H9 (cell line): ENCODE results near the gene UBA5. TPM values are rescaled to one million over a fixed set of nuclear protein-coding genes. Genes with fewer than 3 reads are reported as not detected.

Experiments used
- DNase-seq: peaks from one replicate; pipeline ENCODE4 v3.0.0-alpha.2; 2017
- H2AFZ ChIP-seq: one replicate; pipeline ENCODE4 v1.6.1; 2013; ENCODE audit warnings: mild to moderate bottlenecking, low read length, control low read depth, moderate library complexity
- H2AK5ac ChIP-seq: 2 replicates; pipeline ENCODE4 v1.6.1; 2013; ENCODE audit warnings: low read length, control low read depth, mixed read lengths; ENCODE audit not compliant: insufficient read length
- H2BK120ac ChIP-seq: one replicate; pipeline ENCODE4 v1.6.1; 2013; ENCODE audit warnings: low read depth, mild to moderate bottlenecking, low read length, control low read depth, inconsistent platforms; ENCODE audit not compliant: poor library complexity, severe bottlenecking
- H2BK12ac ChIP-seq: 2 replicates; pipeline ENCODE4 v1.6.1; 2013; ENCODE audit warnings: low read length, control low read depth, mixed read lengths, low read depth; ENCODE audit not compliant: insufficient read length
- H2BK15ac ChIP-seq: 2 replicates; pipeline ENCODE4 v1.6.1; 2013; ENCODE audit warnings: low read depth, low read length, control low read depth
- H2BK20ac ChIP-seq: one replicate; pipeline ENCODE4 v1.6.1; 2013; ENCODE audit warnings: low read depth, mild to moderate bottlenecking, low read length, control low read depth, inconsistent platforms; ENCODE audit not compliant: poor library complexity, severe bottlenecking
- H2BK5ac ChIP-seq: 2 replicates; pipeline ENCODE4 v1.6.1; 2013; ENCODE audit warnings: low read length, control low read depth, mixed read lengths; ENCODE audit not compliant: insufficient read length
- H3K14ac ChIP-seq: 2 replicates; pipeline ENCODE4 v1.6.1; 2013; ENCODE audit warnings: low read length, control low read depth; ENCODE audit not compliant: insufficient read depth
- H3K18ac ChIP-seq: 2 replicates; pipeline ENCODE4 v1.6.1; 2013; ENCODE audit warnings: low read depth, mild to moderate bottlenecking, mixed read lengths, low read length, control low read depth; ENCODE audit not compliant: insufficient read length
- H3K23ac ChIP-seq: 2 replicates; pipeline ENCODE4 v1.6.1; 2013; ENCODE audit warnings: low read length, control low read depth, mixed read lengths, low read depth; ENCODE audit not compliant: insufficient read length
- H3K23me2 ChIP-seq: 2 replicates; pipeline ENCODE4 v1.6.1; 2013; ENCODE audit warnings: low read depth, mild to moderate bottlenecking, mixed read lengths, low read length, control low read depth; ENCODE audit not compliant: insufficient read length, poor library complexity, severe bottlenecking
- H3K27ac ChIP-seq: 2 replicates; pipeline ENCODE4 v1.5.1; 2013; ENCODE audit warnings: low read length, control low read depth, mixed read lengths, low read depth; ENCODE audit not compliant: insufficient read length
- H3K27me3 ChIP-seq: 2 replicates; pipeline ENCODE4 v1.6.1; 2013; ENCODE audit warnings: low read length, control low read depth, inconsistent platforms; ENCODE audit not compliant: insufficient read depth
- H3K4ac ChIP-seq: 2 replicates; pipeline ENCODE4 v1.6.1; 2013; ENCODE audit warnings: low read depth, mild to moderate bottlenecking, control low read depth, inconsistent platforms, low read length, moderate library complexity
- H3K4me1 ChIP-seq: 2 replicates; pipeline ENCODE4 v1.6.1; 2013; ENCODE audit warnings: low read length, control low read depth, inconsistent platforms; ENCODE audit not compliant: insufficient read depth
- H3K4me2 ChIP-seq: 2 replicates; pipeline ENCODE4 v1.6.1; 2013; ENCODE audit warnings: low read length, control low read depth, mixed read lengths; ENCODE audit not compliant: insufficient read length, insufficient read depth
- H3K56ac ChIP-seq: 2 replicates; pipeline ENCODE4 v1.6.1; 2013; ENCODE audit warnings: low read depth, mild to moderate bottlenecking, mixed read lengths, low read length, control low read depth; ENCODE audit not compliant: insufficient read length
- H3K79me1 ChIP-seq: 2 replicates; pipeline ENCODE4 v1.6.1; 2013; ENCODE audit warnings: low read depth, mild to moderate bottlenecking, moderate library complexity, low read length, control low read depth, inconsistent platforms; ENCODE audit not compliant: insufficient read depth, poor library complexity, severe bottlenecking
- H3K79me2 ChIP-seq: 2 replicates; pipeline ENCODE4 v1.6.1; 2013; ENCODE audit warnings: low read length, control low read depth, inconsistent platforms; ENCODE audit not compliant: insufficient read depth
- H3K9ac ChIP-seq: 2 replicates; pipeline ENCODE4 v1.6.1; 2013; ENCODE audit warnings: low read length, control low read depth, mixed read lengths; ENCODE audit not compliant: insufficient read length; ENCODE audit errors: extremely low read depth
- H3K9me3 ChIP-seq: one replicate; pipeline ENCODE4 v1.6.1; 2013; ENCODE audit warnings: low read depth, low read length, inconsistent platforms; ENCODE audit not compliant: control insufficient read depth
- H3T11ph ChIP-seq: one replicate; pipeline ENCODE4 v1.6.1; 2013; ENCODE audit warnings: mild to moderate bottlenecking, low read length, control low read depth, inconsistent platforms
- H4K20me1 ChIP-seq: one replicate; pipeline ENCODE4 v1.6.1; 2013; ENCODE audit not compliant: control insufficient read depth, insufficient read length, insufficient read depth
- H4K5ac ChIP-seq: 2 replicates; pipeline ENCODE4 v1.6.1; 2013; ENCODE audit warnings: low read depth, mild to moderate bottlenecking, mixed read lengths, low read length, control low read depth; ENCODE audit not compliant: insufficient read length
- H4K8ac ChIP-seq: replicated peaks from 2 replicates; pipeline ENCODE4 v1.6.1; 2013; ENCODE audit warnings: low read length, control low read depth, mixed read lengths, low read depth; ENCODE audit not compliant: insufficient read length
- H4K91ac ChIP-seq: 2 replicates; pipeline ENCODE4 v1.6.1; 2013; ENCODE audit warnings: low read depth, mild to moderate bottlenecking, moderate library complexity, mixed read lengths, low read length, control low read depth; ENCODE audit not compliant: insufficient read length
- H3K27ac Mint-ChIP-seq, 3 experiments: 2 replicates in 2 of 3; 3 replicates in 1 of 3; pipeline ENCODE4 v1.8.0; 2020 to 2021; ENCODE audit warnings: mixed read lengths in 3 of 3, mild to moderate bottlenecking in 1 of 3, moderate library complexity in 1 of 3
- H3K27me3 Mint-ChIP-seq: 2 replicates; pipeline ENCODE4 v1.8.0; 2021; ENCODE audit warnings: low read depth, mild to moderate bottlenecking, moderate library complexity, mixed read lengths
- H3K36me3 Mint-ChIP-seq, 3 experiments: 2 replicates in 2 of 3; 3 replicates in 1 of 3; pipeline ENCODE4 v1.8.0; 2020 to 2021; ENCODE audit warnings: low read depth in 3 of 3, mixed read lengths in 3 of 3; ENCODE audit not compliant: insufficient read depth in 1 of 3
- H3K4me1 Mint-ChIP-seq, 2 experiments: 2 replicates each; pipeline ENCODE4 v1.8.0; 2020; ENCODE audit warnings: mixed read lengths in 2 of 2
- H3K4me3 Mint-ChIP-seq, 2 experiments: 2 replicates in 1 of 2; 3 replicates in 1 of 2; pipeline ENCODE4 v1.8.0; 2020 to 2021; ENCODE audit warnings: mild to moderate bottlenecking in 2 of 2, mixed read lengths in 2 of 2, moderate library complexity in 1 of 2
- H3K9me3 Mint-ChIP-seq, 2 experiments: 2 replicates in 1 of 2; 3 replicates in 1 of 2; pipeline ENCODE4 v1.8.0; 2020; ENCODE audit warnings: mild to moderate bottlenecking in 2 of 2, mixed read lengths in 2 of 2, moderate library complexity in 1 of 2
- CTCF ChIP-seq: fragments of 200-600 bp; sonication (generic); conservative IDR thresholded peaks from 3 replicates; pipeline ENCODE4 v1.8.0; 2021; ENCODE audit warnings: antibody characterized with exemption, mild to moderate bottlenecking
- WGBS: extraction: QIAGEN DNeasy Blood & Tissue Kit; methylation state at CpG from one replicate; pipeline ENCODE4 v1.1.7; 2013; ENCODE audit warnings: missing lambda C conversion rate, low lambda C conversion rate, mixed read lengths; ENCODE audit not compliant: insufficient read length; ENCODE audit errors: extremely low coverage; 5-methylcytosine and 5-hydroxymethylcytosine counted together
- total RNA-seq: library from RNA; stranded (reverse); gene quantifications from 2 replicates; pipeline ENCODE4 v1.2.1, GENCODE V29; 2021

Gene UBA5
- total RNA-seq, 1 experiment from 2014 or later = 37.7 TPM

DNA sequence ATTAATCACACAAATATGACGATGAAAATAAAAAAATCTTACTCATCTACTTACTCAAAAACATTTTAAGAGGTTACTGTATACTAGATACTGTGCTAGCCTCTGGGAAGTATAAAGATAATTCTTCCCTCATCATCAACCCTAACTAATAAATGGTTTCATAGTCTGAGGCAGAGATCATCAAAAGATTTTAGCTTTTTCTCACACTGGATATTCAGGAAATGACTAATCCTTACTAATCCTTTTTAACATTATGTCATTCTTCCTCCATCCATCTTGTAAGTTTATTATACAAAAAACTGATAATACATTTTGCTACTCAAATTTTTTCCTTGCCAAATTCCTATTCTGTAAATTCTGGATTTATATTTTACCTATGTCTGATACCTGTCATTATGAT, 30.2 kb upstream of the UBA5 start:
- H3K27ac Mint-ChIP-seq = no peak overlapping the region
- no peak overlapping the region for H3K14ac ChIP-seq
- H4K8ac ChIP-seq = no peak overlapping the region
- no peak overlapping the region for H3K56ac ChIP-seq
- no peak overlapping the region for H2AFZ ChIP-seq
- H3K9me3 ChIP-seq = no peaks in the 10 kb centered on the region
- no peaks in the 10 kb centered on the region for H3K27me3 ChIP-seq
- H3K79me2 ChIP-seq = no peaks in the 10 kb centered on the region
- H4K5ac ChIP-seq = no peak overlapping the region
- no peaks in the 10 kb centered on the region for H4K20me1 ChIP-seq
- no peak for TF ChIP-seq CTCF
- H3K4me3 Mint-ChIP-seq = no peak overlapping the region
- WGBS = 100% methylated on average over 1 of the region's 1 CpG
- no peak overlapping the region for H3K18ac ChIP-seq
- no peak overlapping the region for H3K9ac ChIP-seq
- no peak for DNase-seq
- no peak overlapping the region for H3K4ac ChIP-seq
- no peak overlapping the region for H2BK12ac ChIP-seq
- no peak overlapping the region for H3K4me2 ChIP-seq
- H3K27me3 Mint-ChIP-seq = no peaks in the 10 kb centered on the region
- no peak overlapping the region for H4K91ac ChIP-seq
- H3K36me3 Mint-ChIP-seq = peaks cover 0 to 21% (median 21%) of the 10 kb centered on the region in 3 experiments; a peak in 4 of 7 replicates
- no peak overlapping the region for H3K23ac ChIP-seq
- H3K27ac ChIP-seq = no peak overlapping the region
- no peaks in the 10 kb centered on the region for H3K79me1 ChIP-seq
- no peaks in the 10 kb centered on the region for H3K23me2 ChIP-seq
- H2BK20ac ChIP-seq = no peak overlapping the region
- H3K9me3 Mint-ChIP-seq = no peaks in the 10 kb centered on the region
- H2BK15ac ChIP-seq = no peak overlapping the region
- peaks cover 16 to 17% of the 10 kb centered on the region in 2 experiments for H3K4me1 Mint-ChIP-seq
- no peak overlapping the region for H2AK5ac ChIP-seq
- no peaks in the 10 kb centered on the region; the same call in 1 of the 2 replicates for H3K4me1 ChIP-seq
- no peak overlapping the region for H2BK120ac ChIP-seq
- no peak overlapping the region for H2BK5ac ChIP-seq
- no peak overlapping the region for H3T11ph ChIP-seq
